KMS-11 (cell line): ENCODE results near the gene NCOA4.
"Not testable (repeated sequence)": the region's sequence is repeated elsewhere in the genome, so short reads cannot be mapped to it uniquely, and the experiment has no call there.

Source experiments
- H2AFZ ChIP-seq: fragments of 200-600 bp; sonication (generic); 2 replicates; pipeline ENCODE4 v1.6.1; 2016; ENCODE audit warnings: antibody characterized with exemption, mixed run types, low read depth
- H3K27ac ChIP-seq: fragments of 200-600 bp; sonication (generic); 2 replicates; pipeline ENCODE4 v1.6.1; 2016; ENCODE audit warnings: mild to moderate bottlenecking, mixed run types
- H3K27me3 ChIP-seq: fragments of 200-600 bp; sonication (generic); 2 replicates; pipeline ENCODE4 v1.6.1; 2017; ENCODE audit warnings: mild to moderate bottlenecking, low read depth, mixed run types, moderate library complexity; ENCODE audit not compliant: insufficient read depth
- H3K36me3 ChIP-seq: fragments of 200-600 bp; sonication (generic); 2 replicates; pipeline ENCODE4 v1.6.1; 2017; ENCODE audit warnings: mild to moderate bottlenecking, mixed run types; ENCODE audit not compliant: insufficient read depth
- H3K4me1 ChIP-seq: fragments of 200-600 bp; sonication (generic); 2 replicates; pipeline ENCODE4 v1.6.1; 2016; ENCODE audit warnings: mild to moderate bottlenecking, low read depth, mixed run types; ENCODE audit not compliant: poor library complexity, severe bottlenecking
- H3K4me2 ChIP-seq: fragments of 200-600 bp; sonication (generic); 2 replicates; pipeline ENCODE4 v1.7.0; 2016; ENCODE audit warnings: mild to moderate bottlenecking, mixed run types
- H3K4me3 ChIP-seq: fragments of 200-600 bp; sonication (generic); IDR thresholded peaks from 2 replicates; pipeline ENCODE4 v1.6.1; 2017; ENCODE audit warnings: low read depth, low read length, mixed read lengths; ENCODE audit not compliant: insufficient read depth
- H3K79me2 ChIP-seq: fragments of 200-600 bp; sonication (generic); 2 replicates; pipeline ENCODE4 v1.6.1; 2016; ENCODE audit warnings: low read depth, mixed run types; ENCODE audit not compliant: insufficient read depth
- H3K9ac ChIP-seq: fragments of 200-600 bp; sonication (generic); 2 replicates; pipeline ENCODE4 v1.6.1; 2016; ENCODE audit warnings: mild to moderate bottlenecking, mixed run types
- H4K20me1 ChIP-seq: fragments of 200-600 bp; sonication (generic); 2 replicates; pipeline ENCODE4 v1.6.1; 2016; ENCODE audit warnings: mild to moderate bottlenecking, mixed run types; ENCODE audit not compliant: insufficient read depth
- CTCF ChIP-seq: fragments of 200-600 bp; sonication (generic); conservative IDR thresholded peaks from 2 replicates; pipeline ENCODE4 v1.6.1; 2017; ENCODE audit warnings: low read depth, mild to moderate bottlenecking, antibody characterized with exemption, low read length, moderate library complexity, mixed read lengths

NCOA4 gene

GRCh38 chr10:46053534-46054434, 23.4 kb upstream of the NCOA4 start:
- Histone ChIP-seq H3K27me3 (no peaks in the 10 kb centered on the region), H3K79me2 (no peaks in the 10 kb centered on the region), H4K20me1 (no peaks in the 10 kb centered on the region), H3K9ac (no peak overlapping the region), H3K4me2 (no peak overlapping the region), H3K4me3 (no peak overlapping the region), H3K36me3 (no peaks in the 10 kb centered on the region), H2AFZ (no peak overlapping the region), H3K27ac (no peak overlapping the region), H3K4me1 (no peaks in the 10 kb centered on the region)
- no peak for TF ChIP-seq CTCF

GRCh38 chr10:46052791-46053375, 22.5 kb upstream of the NCOA4 start:
- no peak for TF ChIP-seq CTCF
- Histone ChIP-seq H3K9ac (no peak overlapping the region), H3K27ac (no peak overlapping the region), H3K4me1 (no peaks in the 10 kb centered on the region), H3K79me2 (no peaks in the 10 kb centered on the region), H2AFZ (no peak overlapping the region), H3K4me3 (no peak overlapping the region), H3K27me3 (no peaks in the 10 kb centered on the region), H3K4me2 (no peak overlapping the region), H3K36me3 (no peaks in the 10 kb centered on the region), H4K20me1 (no peaks in the 10 kb centered on the region)

- H3K4me1 ChIP-seq: no peaks in the 10 kb centered on the region
- H3K9ac ChIP-seq: no peak overlapping the region
- TF ChIP-seq CTCF: no peak
- no peaks in the 10 kb centered on the region for H3K36me3 ChIP-seq
- H3K79me2 ChIP-seq: no peaks in the 10 kb centered on the region
- no peak overlapping the region for H3K27ac ChIP-seq
- no peak overlapping the region for H3K4me2 ChIP-seq
- H4K20me1 ChIP-seq: no peaks in the 10 kb centered on the region
- H3K27me3 ChIP-seq: no peaks in the 10 kb centered on the region
- H2AFZ ChIP-seq: no peak overlapping the region
- no peak overlapping the region for H3K4me3 ChIP-seq
Observed at GRCh38 chr10:46052057-46052790, 21.8 kb upstream of the NCOA4 start.

- no peaks in the 10 kb centered on the region for H3K27me3 ChIP-seq
- H3K4me2 ChIP-seq: no peak overlapping the region
- no peaks in the 10 kb centered on the region for H3K4me1 ChIP-seq
- no peak overlapping the region for H2AFZ ChIP-seq
- no peak overlapping the region for H3K4me3 ChIP-seq
- no peaks in the 10 kb centered on the region for H3K36me3 ChIP-seq
- TF ChIP-seq CTCF: no peak
- no peaks in the 10 kb centered on the region for H3K79me2 ChIP-seq
- no peak overlapping the region for H3K9ac ChIP-seq
- no peak overlapping the region for H3K27ac ChIP-seq
- H4K20me1 ChIP-seq: no peaks in the 10 kb centered on the region
Observed at GRCh38 chr10:46050941-46051623, 20.7 kb upstream of the NCOA4 start.

GRCh38 chr10:46049497-46049831, 19.0 kb upstream of the NCOA4 start:
- not testable (repeated sequence) for H3K27ac ChIP-seq, H3K27me3 ChIP-seq, H3K4me3 ChIP-seq, H2AFZ ChIP-seq, H3K36me3 ChIP-seq, H3K9ac ChIP-seq, H3K79me2 ChIP-seq, H3K4me2 ChIP-seq, H3K4me1 ChIP-seq, H4K20me1 ChIP-seq
